ENCODE data around the gene RBMS3.

The RBMS3 gene

GRCh38 chr3:29601861-29602585 lies 321.2 kb downstream of the RBMS3 start:
- Mint-ChIP-seq H3K4me3 (no peak overlapping the region), H3K36me3 (ENCODE audit: low read depth) (no peaks in the 10 kb centered on the region), H3K27ac (no peak overlapping the region), H3K27me3 (ENCODE audit: low read depth) (no peaks in the 10 kb centered on the region), H3K9me3 (no peaks in the 10 kb centered on the region), H3K4me1 (peaks cover 3% of the 10 kb centered on the region)
- no peak for TF ChIP-seq CTCF (IDR thresholded peaks at IDR 0.05; ENCODE audit: unreplicated experiment in 3 of 3)

GRCh38 chr3:29605845-29606244 lies 325.0 kb downstream of the RBMS3 start:
- H3K4me1 Mint-ChIP-seq = no peaks in the 10 kb centered on the region
- H3K27ac Mint-ChIP-seq = no peak overlapping the region
- no peaks in the 10 kb centered on the region for H3K27me3 Mint-ChIP-seq (ENCODE audit: low read depth)
- no peak overlapping the region for H3K4me3 Mint-ChIP-seq
- no peak for TF ChIP-seq CTCF (IDR thresholded peaks at IDR 0.05; ENCODE audit: unreplicated experiment in 3 of 3)
- H3K9me3 Mint-ChIP-seq = no peaks in the 10 kb centered on the region
- no peaks in the 10 kb centered on the region for H3K36me3 Mint-ChIP-seq (ENCODE audit: low read depth)

- Mint-ChIP-seq H3K9me3 (no peaks in the 10 kb centered on the region), H3K27ac (no peak overlapping the region), H3K4me1 (no peaks in the 10 kb centered on the region), H3K36me3 (ENCODE audit: low read depth) (no peaks in the 10 kb centered on the region), H3K4me3 (no peak overlapping the region), H3K27me3 (ENCODE audit: low read depth) (no peaks in the 10 kb centered on the region)
- no peak for TF ChIP-seq CTCF (IDR thresholded peaks at IDR 0.05; ENCODE audit: unreplicated experiment in 3 of 3)
These were observed 325.5 kb downstream of the RBMS3 start for GRCh38 chr3:29606416-29606815.

- Mint-ChIP-seq H3K4me3 (no peak overlapping the region), H3K27ac (no peak overlapping the region), H3K27me3 (ENCODE audit: low read depth) (no peaks in the 10 kb centered on the region), H3K4me1 (no peaks in the 10 kb centered on the region), H3K36me3 (ENCODE audit: low read depth) (no peaks in the 10 kb centered on the region), H3K9me3 (no peaks in the 10 kb centered on the region)
- no peak for TF ChIP-seq CTCF (IDR thresholded peaks at IDR 0.05; ENCODE audit: unreplicated experiment in 3 of 3)
These were observed 327.8 kb downstream of the RBMS3 start for GRCh38 chr3:29608414-29609327.

GRCh38 chr3:29609328-29609811 lies 328.5 kb downstream of the RBMS3 start:
- Mint-ChIP-seq H3K9me3 (no peaks in the 10 kb centered on the region), H3K4me1 (no peaks in the 10 kb centered on the region), H3K4me3 (no peak overlapping the region), H3K36me3 (ENCODE audit: low read depth) (no peaks in the 10 kb centered on the region), H3K27ac (no peak overlapping the region), H3K27me3 (ENCODE audit: low read depth) (no peaks in the 10 kb centered on the region)
- TF ChIP-seq CTCF (IDR thresholded peaks at IDR 0.05; ENCODE audit: unreplicated experiment in 3 of 3) = no peak
